Islet precursor cell (in vitro differentiated cells): ENCODE results near the gene TAS1R2.
"Not testable (repeated sequence)": the region's sequence is repeated elsewhere in the genome, so short reads cannot be mapped to it uniquely, and the experiment has no call there.

ENCODE experiments used
- DNase-seq: peaks from one replicate; pipeline ENCODE4 v3.0.0-alpha.2; 2018

TAS1R2 gene

DNA sequence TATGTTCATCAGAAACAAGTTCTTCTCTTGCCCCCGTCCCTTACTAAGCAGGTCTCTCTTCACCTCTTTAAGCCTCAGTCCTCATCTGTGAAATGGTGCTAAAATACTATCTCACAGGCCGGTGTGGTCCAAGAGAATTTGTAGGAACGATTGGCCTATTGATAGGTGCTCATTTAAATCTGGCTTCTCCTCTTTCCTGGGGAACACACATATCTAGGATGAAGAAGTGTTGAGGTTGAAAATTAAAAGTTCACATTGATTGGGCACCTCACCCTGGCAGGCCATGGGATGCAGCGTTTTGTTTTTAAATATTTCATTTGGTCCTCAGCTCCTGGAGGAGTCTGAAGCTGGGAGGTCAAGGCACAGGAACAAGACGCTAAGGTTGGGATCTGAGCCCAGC, 8.9 kb upstream of the TAS1R2 start:
- no peak for DNase-seq

DNA sequence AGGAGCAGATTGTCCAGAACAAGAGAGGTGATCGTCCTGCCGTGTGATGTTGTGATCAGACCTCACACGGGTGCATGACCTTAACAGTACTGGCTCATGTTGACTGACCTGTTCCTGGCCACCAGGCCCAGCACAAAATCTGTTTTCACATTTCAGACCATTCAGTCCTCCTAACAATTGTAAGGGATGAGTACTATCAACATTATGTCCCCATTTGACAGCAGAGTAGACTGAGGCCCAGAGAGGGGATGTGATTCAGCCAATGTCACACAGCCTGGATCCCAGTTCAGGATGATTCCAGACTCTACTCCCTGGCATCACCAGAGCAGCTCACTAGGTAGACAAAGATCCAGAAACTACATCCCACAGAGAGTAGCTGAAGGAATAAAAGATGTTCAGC, 7.4 kb upstream of the TAS1R2 start:
- DNase-seq = no peak

- DNase-seq = no peak
Observed at GRCh38 chr1:18866314-18866713, 6.9 kb upstream of the TAS1R2 start.

DNA sequence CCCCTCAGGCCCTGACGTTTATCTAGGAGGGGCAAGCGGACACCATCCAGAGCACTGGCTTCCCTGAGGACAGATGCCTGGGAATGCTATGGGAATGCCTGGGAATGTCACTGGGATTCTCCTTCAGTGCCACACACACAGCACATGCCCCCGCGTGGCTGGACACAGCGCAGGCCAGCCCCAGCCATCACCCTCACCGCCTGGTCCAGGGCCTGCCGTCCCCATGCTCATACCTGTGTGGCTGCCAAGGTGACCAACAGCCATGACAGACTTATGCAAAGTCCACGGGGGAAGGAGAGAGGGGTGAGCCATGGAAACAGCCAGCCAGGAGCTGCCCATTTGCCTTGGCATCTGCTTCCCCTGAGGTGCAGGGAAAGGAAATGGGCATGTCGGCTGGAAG, 5.7 kb upstream of the TAS1R2 start:
- no peak for DNase-seq

- DNase-seq = no peak
Observed at GRCh38 chr1:18861590-18861989, 2.1 kb upstream of the TAS1R2 start.

GRCh38 chr1:18861082-18861481, 1.6 kb upstream of the TAS1R2 start:
- DNase-seq = no peak

GRCh38 chr1:18858070-18858688, 1.3 kb downstream of the TAS1R2 start:
- no peak for DNase-seq

DNA sequence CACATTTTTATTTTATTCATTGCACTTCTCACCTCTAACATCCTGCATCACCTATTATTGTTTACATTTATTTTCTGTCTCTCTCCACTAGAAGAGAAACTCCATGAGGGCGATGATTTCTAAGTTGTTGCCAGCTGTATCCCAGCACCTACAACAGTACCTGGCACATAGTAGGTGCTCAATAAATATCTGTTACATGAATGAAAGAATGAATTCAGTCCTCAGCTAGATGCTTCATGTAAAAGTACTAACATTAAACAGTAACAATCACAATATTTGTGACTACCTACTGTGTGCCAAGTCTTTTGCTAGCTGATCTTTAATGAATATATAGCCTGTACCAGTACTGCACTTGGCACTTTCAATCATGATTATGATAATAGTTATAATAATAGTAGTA, 3.0 kb downstream of the TAS1R2 start:
- no peak for DNase-seq

- no peak for DNase-seq
Observed at GRCh38 chr1:18855573-18855972, 3.9 kb downstream of the TAS1R2 start.

- no peak for DNase-seq
Observed at GRCh38 chr1:18854331-18855025, 5.0 kb downstream of the TAS1R2 start.

- no peak for DNase-seq
Observed at GRCh38 chr1:18852501-18852900, 7.0 kb downstream of the TAS1R2 start.

- DNase-seq = no peak
Observed at GRCh38 chr1:18849261-18849711, 10.2 kb downstream of the TAS1R2 start.

DNA sequence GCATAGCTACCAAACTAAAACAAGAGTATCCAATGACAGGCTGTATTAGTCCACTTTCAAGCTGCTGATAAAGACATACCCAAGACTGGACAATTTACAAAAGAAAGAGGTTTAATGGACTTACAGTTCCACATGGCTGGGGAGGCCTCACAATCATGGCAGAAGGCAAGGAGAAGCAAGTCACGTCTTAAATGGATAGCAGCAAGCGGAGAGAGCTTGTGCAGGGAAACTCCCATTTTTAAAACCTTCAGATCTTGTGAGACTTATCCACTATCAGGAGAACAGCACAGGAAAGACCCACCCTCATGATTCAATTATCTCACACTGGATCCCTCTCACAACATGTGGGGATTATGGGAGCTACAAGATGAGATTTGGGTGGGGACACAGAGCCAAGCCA, 11.7 kb downstream of the TAS1R2 start:
- not testable (repeated sequence) for DNase-seq

DNA sequence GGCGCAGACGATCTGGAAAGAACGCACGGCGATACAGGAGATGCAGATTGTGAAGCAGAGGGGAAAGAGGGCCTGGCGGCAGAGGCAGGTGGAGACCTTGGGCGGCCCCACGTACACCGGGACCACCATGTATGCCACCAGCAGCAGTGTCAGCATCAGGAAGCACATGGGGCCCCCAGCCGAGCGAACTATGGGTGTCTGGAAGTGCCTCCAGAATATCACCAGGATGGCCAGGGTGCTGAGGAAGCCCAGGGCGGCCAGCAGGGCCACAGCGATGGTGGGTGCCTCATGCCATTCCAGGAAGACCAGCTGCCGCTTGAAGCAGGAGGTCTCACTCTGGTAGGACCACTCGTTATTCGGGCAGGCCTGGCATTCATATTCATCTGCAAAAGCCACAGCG, 19.3 kb downstream of the TAS1R2 start:
- no peak for DNase-seq

GRCh38 chr1:18836654-18837053, 22.8 kb downstream of the TAS1R2 start:
- DNase-seq = no peak

GRCh38 chr1:18832319-18832718, 27.1 kb downstream of the TAS1R2 start:
- DNase-seq = not testable (repeated sequence)

GRCh38 chr1:18831656-18832055, 27.8 kb downstream of the TAS1R2 start:
- DNase-seq = no peak

GRCh38 chr1:18830596-18830995, 28.9 kb downstream of the TAS1R2 start:
- no peak for DNase-seq

DNA sequence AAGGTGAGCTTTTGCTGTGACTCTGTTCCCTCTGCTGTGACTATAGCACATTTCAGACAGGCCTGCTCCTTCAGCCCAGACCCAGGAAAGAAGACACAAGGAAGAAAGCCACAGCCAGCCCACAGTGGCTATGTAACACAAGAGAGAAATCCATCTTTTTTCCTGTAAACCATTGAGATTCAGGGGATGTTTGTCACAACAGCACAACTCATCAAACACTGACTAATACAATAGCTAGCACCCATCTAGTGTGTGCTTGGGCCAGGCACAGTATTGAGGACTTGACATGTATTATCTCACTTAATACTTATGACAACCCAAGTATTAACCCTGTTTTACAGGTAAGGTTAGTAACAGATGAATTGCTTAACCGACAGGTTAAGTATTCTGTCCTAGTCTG, 29.8 kb downstream of the TAS1R2 start:
- no peak for DNase-seq

- no peak for DNase-seq
Observed at GRCh38 chr1:18828224-18828623, 31.2 kb downstream of the TAS1R2 start.

DNA sequence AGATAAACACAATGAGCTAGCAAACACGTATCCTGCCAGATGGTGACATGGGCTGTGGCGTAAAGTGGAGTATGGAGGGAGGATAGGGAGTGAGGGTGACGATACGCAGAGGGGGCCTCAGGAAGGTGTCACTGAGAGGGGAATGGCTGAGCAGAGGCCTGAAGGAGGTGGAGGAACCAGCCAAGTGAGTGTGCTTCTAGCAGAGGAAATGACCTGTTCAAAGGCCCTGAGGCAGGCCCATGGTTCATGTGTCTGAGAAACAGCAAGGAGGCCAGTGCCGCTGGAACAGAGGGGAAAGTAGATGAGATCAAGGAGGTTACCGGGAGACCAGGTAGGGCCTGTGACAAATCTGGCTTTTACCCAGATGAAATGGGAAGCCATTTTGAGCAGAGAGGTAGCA, 36.0 kb downstream of the TAS1R2 start:
- DNase-seq = no peak

DNA sequence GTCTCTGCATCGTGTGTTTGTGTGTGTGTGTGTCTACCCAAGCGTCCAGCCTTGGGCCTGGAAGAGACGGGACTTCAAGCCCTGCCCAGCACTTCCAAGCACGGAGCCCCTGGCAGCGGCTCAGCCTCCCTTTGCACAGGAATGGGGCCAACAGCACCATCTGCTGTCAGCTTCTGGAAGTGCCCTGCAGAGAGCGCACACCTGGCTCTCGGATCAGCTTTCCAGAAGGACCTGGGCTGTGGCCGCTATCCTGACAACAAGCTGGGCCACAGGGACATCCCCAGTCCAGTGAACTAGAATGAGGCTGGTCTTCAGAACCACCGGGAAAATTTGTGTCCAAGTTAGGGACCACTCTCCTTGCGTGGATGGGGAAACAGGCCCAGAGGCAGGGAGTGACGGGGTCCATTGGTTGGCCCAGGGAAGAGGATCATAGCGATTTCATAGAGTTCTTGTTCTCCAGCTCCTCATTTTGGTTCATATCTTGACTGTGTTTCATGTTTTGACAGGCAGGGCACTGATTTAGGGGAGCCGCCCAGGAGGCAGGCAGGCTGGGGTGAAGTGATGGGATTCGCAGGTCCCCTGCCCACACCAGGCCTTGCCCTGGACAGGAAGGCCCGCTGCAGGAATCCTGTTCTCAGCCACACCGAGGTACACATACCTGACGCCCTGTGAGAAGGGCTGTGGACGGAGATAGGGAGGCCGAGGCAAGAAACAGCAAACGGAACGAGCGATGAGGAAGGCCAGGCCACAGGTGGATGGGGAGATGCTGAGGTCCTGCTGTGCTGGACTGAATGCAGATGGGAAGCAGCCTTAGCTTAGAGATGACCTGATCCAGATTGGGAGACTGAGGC, 38.4 kb downstream of the TAS1R2 start:
- DNase-seq = peak; percentile 89

DNA sequence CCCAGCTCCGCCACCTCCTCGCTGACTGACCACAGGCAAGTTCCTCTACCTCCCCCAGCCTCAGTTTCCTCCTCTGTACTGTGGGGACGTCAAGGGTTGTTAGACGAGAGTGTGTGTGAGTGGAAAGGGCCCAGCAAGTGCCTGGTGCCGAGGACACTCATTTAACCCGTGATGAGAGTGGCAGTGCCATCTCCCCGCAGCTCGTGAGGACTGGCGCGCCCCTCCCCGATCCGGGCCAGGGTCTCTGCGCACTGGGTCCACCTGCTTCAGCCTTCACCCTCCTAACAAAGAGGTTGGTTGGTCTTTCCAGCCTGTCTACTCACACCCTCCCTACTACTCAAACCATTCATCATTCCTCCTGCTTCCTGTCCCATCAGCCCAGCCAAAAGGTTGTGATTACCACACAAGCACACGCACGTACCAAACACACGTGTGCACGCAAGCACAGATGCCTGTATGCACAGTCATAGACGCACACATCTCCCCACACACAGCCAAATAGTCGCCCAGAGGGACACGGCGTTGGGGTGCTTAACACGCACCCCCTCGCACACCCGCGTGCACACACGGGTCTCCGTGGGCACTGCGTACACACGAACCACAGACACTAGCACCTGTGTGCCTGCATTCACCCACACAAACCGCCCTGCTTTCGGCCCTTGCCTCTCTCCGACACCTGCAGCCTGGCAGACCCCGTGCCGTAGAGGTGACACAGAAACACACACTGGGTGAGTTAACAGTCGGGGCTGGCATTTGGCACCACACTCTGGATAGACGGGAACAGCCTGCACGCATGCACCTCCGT, 39.3 kb downstream of the TAS1R2 start:
- no peak for DNase-seq
